Stimulated activated CD4-positive, alpha-beta T cell treated with anti-CD3 and anti-CD28 coated beads, TNF-alpha, amount 100 ng/mL, for 4 hours (primary cell): ENCODE results near the gene TIE1.
A peak's percentile ranks its signal among the peaks of the same experiment; 100 is the strongest.

Experiments used
- DNase-seq, 3 experiments: peaks; one replicate each; pipeline ENCODE4 v3.0.0-alpha.2; 2020; ENCODE audit warnings: low read depth in 3 of 3

TIE1 gene

DNA sequence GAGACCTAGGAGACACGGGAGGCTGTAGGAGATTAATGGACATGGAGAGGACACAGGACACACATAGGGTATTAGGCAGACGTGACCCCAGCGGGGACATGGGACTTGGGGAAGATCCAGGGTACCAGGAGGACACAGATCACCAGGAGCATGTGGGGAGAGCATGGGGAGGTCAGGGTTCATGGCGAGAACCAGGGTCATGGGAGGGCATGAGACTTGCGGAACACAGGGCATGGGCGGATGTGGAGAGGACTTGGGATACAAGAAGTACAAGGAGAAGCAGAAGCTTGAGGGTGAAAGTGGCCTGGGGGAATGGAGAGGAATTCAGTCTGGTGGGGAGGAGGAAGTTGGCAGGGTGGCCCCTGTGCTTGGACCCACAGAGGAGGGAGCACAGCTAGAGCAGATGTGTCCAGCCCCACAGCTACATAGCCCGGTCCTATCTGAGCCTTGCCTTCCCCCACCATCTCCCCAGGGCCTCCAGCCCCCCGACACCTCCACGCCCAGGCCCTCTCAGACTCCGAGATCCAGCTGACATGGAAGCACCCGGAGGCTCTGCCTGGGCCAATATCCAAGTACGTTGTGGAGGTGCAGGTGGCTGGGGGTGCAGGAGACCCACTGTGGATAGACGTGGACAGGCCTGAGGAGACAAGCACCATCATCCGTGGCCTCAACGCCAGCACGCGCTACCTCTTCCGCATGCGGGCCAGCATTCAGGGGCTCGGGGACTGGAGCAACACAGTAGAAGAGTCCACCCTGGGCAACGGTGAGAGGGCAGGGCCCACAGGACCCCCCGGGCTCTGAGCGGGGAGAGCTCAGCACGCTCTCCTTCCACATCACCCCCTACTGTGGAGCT is 12.1 kb downstream of the TIE1 start:
- DNase-seq, result no peak

DNA sequence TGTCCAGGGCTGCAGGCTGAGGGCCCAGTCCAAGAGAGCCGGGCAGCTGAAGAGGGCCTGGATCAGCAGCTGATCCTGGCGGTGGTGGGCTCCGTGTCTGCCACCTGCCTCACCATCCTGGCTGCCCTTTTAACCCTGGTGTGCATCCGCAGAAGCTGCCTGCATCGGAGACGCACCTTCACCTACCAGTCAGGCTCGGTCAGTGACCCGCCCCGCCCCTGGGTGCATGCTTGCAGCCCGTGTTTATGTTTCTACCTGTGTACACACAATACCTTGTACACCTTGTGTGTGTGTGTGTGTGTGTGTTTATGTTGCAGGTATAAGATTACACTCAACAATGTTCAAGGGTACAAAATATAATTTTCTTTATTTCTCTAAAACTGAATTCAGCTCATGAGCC is 13.0 kb downstream of the TIE1 start:
- no peak for DNase-seq

DNA sequence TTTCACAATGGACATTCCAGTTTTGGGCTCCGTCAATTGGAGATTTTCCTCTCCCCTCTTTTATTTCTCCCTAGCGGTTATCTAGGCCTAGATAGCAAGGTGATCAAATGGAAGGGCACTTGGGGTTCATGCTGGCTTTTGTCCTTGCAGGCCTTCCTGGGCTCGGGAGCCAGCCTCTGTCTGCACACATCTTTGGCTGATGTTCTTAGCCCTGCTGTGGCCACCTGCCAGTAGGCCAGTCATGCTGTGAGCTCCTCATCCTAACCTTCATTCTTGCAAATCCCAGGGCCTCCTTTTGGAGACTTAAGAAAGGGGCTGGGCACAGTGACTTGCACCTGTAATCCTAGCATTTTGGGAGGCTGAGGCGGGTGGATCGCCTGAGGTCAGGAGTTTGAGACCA is 13.5 kb downstream of the TIE1 start:
- DNase-seq, result no peak

DNA sequence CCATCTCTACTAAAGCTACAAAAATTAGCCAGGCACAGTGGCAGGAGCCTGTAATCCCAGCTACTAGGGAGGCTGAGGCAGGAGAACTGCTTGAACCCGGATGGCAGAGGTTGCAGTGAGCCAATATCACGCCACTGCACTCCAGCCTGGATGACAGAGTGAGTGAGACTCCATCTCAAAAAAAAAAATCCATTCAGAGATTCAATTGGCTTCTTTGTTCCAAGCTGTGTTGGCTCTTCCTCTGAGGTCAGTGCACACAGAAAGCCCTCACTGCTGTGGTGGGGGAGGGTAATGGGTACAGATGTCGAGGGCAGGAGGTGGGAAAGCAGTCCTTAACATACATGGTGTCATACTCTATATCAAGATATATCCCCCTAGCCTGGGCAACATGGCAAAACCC is 14.7 kb downstream of the TIE1 start:
- DNase-seq, result no peak

DNA sequence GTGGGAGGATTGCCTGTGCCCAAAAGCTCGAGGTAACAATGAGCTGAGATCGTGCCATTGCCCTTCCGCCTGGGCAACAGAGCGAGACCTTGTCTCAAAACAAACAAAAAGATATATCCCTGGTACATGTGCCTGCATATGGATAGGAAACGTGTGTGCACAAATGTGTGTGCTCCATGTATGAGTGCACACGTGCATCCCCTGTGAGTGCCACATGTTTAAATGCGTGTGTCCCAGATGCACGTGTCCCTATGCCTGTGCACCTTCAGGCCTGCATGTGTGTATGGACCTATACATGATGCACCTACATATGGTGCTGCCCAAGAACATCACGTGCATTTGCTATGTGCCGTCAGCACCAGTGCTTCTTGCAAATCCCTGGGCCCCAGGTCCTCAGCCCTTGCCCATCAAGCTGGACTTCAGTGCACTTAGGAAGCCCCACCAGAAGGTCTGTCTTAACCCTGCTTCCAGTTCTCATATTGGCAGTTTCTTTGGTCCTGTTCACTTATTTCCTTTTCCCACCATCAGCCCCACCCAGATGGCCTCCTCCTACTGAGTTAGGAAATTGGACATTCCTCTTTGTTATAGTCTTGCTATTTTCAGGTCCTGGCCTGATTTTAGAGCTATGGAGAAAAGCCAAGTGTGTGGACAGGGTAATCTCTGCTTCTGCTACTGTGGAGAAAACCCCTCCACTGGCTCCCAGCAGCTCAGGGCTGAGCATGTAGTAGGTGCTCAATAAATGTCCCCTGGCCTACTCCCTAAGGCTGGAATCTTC is 15.4 kb downstream of the TIE1 start:
- DNase-seq, result no peak

DNA sequence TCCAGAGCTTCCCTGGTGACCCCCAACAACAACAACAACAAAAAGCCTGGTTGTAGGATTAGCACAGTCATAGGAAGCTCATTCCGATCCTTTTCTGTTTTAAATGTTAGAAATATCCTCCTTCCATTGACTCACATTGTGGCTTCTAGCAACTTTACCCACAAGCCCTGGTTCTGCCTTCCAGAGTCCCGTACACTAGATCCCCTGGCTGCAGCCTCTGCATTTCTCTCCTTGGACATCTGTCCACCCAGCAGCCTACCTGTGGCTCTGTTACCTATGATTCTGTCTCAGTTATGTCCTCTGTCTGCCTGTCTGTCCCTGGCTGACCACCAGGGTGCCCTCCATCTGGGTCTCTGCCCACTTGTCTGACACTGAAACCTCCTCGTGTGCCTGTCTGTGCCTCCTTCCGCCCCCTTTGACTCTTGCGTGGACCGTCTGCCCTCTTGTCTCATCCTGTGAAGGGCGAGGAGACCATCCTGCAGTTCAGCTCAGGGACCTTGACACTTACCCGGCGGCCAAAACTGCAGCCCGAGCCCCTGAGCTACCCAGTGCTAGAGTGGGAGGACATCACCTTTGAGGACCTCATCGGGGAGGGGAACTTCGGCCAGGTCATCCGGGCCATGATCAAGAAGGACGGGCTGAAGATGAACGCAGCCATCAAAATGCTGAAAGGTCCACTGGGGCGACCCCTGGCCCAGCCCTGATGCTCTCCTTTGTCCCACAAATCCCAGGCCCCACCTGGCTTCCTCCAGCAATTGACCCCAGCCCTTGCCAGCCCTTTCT is 16.1 kb downstream of the TIE1 start:
- DNase-seq, result no peak

DNA sequence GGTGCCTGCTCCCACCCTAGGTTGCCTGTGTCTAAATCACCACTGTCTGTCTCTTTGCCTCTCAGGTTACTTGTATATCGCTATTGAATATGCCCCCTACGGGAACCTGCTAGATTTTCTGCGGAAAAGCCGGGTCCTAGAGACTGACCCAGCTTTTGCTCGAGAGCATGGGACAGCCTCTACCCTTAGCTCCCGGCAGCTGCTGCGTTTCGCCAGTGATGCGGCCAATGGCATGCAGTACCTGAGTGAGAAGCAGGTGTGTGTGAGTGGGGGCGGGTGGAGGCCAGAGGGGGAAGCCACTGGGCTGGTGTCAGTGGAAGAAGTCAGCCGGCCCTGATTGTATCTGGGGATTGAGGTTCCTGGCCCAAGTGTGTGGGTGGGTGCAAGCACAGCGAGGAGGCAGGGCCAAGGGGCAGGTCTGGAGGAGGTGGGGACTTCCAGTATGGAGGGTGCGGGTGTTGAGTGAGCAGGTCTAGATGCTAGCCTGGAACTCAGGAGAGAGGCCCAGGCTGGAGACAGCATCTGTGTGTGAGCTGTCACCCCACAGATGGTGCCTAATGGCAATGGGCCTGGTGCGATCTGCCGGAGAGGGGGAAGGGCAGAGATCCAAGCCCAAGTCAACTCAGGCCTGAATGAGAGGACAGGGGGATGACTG is 17.2 kb downstream of the TIE1 start:
- DNase-seq, result no peak

DNA sequence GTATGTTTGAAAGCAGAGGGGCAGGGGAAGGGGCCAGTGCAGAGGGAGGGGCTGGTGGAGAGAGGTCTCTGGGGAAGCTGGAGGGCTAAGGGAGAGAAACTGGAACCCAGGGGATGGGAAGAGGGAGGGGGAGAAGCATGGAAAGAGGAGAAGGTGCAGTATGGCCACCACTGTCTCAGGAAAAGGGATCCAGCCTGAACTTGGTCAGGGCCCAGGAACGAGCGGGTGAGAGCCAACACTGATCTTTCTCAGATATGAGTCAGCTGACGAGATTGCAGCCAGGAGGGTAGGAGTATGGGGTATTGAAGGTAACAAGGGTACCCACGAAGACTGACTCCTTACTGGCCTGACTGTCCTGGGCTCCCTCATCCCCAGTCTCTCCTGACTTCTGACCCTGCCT is 18.0 kb downstream of the TIE1 start:
- DNase-seq, result no peak

DNA sequence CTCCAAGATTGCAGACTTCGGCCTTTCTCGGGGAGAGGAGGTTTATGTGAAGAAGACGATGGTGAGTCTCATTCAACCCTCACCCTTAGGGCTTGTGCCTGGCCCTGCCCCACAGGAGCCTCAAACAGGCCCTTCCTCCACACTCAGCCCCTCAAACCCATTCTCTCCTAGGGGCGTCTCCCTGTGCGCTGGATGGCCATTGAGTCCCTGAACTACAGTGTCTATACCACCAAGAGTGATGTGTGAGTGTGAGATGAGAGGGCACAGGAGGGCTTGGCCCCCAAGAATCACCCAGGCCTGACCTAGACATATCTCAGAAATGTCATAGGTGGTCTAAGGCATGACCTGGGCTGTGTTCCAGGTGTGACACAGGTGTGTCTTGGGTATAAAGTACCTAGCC is 18.5 kb downstream of the TIE1 start:
- no peak for DNase-seq

DNA sequence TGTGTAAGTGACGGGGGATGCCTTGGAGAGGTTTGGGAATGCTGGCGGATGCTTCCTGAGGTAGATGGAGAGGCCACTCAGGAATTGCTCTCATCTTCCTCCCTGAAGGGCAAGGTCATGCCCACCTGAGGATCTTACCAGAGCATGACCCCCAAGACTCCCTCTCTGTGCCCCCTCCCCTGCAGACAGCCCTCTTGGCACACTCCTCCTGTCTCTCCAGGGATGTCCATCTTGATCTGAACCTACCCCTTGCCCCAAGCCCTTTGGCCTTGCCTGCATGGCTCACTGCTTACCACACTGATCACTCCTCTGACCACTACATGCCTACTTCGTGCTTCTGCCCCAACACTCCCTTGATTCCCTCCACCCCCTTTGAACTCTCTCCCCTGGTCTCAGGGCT is 19.0 kb downstream of the TIE1 start:
- DNase-seq, result no peak

DNA sequence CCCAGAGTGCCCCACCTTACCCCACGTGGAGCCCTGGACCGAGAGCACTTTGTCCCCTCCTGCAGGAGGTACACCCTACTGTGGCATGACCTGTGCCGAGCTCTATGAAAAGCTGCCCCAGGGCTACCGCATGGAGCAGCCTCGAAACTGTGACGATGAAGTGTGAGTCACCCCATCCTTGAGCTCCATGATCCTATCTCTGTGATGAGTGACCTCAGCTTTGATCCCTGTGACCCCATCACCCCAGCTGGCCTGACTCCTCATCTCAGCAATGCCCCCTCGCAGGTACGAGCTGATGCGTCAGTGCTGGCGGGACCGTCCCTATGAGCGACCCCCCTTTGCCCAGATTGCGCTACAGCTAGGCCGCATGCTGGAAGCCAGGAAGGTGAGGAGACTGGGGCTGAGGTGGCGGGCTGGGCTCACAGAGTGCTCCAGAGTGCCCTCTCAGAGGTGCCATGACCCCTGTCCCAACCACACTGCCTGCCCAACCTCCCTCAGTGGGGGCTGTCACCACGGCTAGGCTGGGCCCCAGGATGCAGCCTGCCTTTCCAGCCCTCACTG is 20.6 kb downstream of the TIE1 start:
- no peak for DNase-seq

DNA sequence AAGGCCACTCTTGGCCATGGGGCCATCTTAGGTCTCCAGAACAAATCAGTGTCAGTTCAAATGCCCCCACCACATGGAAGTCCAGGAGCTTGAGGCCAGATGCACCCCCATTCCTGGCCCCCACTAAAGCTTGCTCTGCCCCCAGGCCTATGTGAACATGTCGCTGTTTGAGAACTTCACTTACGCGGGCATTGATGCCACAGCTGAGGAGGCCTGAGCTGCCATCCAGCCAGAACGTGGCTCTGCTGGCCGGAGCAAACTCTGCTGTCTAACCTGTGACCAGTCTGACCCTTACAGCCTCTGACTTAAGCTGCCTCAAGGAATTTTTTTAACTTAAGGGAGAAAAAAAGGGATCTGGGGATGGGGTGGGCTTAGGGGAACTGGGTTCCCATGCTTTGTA is 21.7 kb downstream of the TIE1 start:
- no peak for DNase-seq

DNA sequence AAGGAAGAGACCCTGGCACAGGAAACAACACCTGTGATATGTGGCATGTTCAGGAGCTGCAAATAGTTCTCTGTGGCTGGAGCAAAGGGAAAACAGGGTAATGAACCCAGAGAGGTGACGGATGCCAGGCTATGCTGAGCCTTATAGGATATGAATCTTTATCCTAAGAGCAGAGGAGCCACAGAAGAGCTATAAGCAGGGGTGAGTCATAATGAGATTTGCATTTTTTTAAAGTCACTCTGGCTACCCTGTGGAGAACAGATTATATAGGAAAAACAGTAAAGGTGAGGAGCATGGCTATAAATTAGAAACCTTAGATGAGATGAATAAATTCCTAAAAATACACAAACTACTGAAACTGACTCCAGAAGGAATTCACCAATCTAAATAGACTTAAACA is 24.0 kb downstream of the TIE1 start:
- no peak for DNase-seq

DNA sequence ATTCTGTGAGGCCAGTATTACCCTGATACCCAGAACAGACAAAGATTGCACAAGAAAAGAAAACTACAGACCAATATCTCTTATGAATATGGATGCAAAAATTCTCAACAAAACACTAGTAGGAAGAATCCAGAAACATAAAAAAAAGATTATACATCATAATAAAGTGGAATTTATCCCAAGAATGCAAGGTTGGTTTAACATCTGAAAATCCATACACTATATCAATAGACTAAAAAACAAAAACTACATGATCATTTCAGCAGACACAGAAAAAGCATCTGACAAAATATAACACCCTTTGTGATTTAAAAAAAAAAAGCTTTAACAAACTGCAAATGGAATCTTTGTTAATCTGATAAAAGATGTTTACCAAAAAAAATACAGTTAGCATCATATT is 24.6 kb downstream of the TIE1 start:
- DNase-seq, result no peak

DNA sequence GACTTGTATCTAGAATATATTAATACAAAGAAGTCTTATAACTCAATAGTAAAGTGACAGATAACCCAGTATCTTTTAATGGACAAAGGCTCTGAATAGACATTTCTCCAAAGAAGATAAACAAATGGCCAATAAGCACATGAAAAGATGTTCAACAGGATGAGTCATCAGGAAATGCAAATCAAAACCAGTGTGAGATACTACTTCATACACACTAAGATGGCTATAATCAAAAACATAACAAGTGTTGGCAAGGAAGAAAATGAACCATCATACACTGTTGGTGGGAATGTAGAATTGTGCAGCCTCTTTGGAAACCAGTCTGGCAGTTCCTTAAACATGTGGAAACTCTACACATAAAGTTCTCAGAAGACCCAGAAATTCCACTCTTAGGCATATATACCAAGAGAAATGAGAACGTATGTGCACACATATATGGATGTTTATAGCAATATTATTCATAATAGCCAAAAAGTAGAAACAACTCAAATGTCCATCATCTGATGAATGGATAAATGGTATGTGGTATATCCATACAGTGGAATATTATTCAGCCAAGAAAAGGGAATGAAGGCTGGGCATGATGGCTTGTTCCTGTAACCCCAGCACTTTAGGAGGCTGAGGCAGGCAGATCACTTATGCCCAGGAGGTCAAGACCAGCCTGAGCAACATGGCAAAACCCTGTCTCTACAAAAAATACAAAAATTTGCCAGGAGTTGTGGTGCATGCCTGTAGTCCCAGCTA is 26.9 kb downstream of the TIE1 start:
- no peak for DNase-seq

DNA sequence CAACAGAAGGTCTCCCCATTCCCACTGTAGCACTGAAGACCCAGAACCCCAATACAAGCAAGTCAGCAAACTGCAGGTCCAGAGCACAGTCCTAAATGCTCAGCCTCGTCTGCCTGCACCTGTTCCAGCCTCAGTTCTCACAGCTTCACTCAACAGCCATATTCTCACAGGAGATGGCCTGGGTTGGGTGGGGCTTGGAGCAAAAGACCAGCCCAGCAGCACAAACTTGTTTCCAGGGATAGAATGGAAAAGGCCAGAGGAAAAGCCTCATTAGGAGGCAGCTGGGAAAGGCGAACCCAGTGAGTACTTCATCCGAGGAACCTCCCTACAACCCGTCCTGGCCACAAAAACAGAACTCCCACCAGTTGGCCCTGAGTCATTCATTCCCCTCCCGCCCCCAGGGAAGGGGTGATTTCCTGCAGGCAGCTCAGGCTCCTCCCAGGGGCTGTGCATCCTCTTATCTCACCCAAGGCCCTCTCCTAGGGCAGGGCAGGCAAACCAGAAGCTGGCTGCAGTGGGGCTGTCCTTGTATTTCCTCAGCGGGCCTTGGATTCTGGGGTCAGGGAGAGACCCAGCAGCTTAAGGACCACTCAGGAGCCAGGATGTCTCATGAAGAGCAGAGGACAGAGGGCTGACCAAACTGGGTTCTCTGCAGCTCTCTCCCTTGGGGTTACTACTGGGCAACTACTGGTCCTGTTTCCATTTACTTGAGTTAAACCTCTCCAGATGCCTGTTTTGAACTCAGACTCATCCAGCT is 29.4 kb downstream of the TIE1 start:
- peak; percentile 17 to 44 (median 23) for DNase-seq

DNA sequence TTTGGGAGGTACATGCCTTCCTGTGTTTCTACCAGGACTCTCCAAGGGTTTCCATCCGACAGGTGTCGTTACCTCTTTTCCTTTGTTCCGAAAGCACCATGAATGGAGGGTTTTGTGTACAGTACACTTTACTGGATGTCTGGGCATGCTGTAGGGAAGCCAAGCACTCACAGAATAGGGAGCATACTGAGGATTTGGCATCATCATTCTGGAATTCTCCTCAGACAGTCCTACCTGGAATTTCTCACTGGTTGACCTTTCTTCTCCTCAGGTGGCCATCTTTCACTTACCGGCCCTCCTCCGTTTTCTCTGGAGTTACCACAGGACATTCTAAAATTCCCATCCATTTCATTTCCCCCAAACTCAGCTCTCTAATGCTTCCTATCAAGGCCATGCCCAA is 30.9 kb downstream of the TIE1 start:
- DNase-seq, result no peak

DNA sequence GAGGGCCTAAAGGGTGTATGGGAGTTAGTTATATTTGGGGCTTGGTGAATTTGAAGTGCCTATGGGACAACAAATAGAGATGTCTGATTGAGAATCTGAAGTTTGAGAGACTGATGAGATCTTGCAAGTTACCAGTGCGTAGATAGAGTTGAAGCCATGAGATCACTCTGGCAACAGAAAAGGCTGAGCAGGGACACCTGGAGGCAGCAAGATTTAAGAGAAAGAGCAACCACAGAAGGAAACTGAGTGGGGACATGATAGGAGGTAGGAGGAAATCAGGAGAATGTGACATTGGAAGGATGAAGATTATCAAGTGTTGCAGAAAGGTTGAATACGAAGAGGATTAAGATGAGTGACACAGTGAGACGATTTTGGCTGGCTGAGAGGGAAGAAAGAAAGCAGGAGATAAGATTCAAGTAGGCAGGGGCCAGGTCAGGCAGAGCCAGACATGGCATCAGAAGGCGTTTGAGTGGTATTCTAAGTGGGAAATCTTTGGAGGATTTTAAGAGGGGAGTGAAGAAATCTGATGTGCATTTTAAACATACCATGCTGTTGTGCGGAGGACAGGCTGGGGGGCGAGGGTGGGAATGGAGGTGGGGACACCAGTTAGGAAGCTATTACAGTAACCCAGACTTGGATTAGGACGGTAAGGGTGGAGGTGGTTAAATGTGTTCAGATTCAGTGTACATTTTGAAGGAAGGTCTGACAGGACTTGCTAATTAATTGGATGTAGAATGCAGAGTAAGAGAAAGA is 33.8 kb downstream of the TIE1 start:
- DNase-seq, result no peak

DNA sequence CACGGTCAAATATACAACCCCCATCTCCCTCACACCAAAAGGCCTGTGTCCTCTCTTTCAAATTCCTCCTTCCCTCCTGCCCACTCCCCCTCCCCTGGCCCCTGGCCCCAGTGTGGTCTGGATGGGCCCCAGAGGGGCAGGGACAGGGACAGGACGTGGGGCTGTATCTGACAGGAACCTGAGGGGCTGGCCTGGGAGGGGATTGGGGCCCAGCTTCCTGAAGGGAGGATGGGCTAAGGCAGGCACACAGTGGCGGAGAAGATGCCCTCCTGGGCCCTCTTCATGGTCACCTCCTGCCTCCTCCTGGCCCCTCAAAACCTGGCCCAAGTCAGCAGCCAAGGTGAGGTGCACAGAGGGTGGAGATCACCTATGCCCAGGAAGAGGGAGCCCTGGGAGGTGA is 36.8 kb downstream of the TIE1 start, which contains the start of gene MPL:
Gene MPL (plus strand): TSS at position 231 of the 400 bp plus-strand sequence. CDS start 31 bp downstream, at position 262.
- DNase-seq, result no peak
